GM03348 (cell line): ENCODE data around the gene CELF1.

ENCODE experiments used
- DNase-seq: peaks from one replicate; pipeline ENCODE4 v3.0.0; 2012; ENCODE audit warnings: low spot score

The CELF1 gene

GRCh38 chr11:47415949-47416472 is 136.9 kb downstream of the CELF1 start:
- peak; percentile 95 for DNase-seq
